ENCODE results near the gene MAST4. TPM values are rescaled to one million over a fixed set of nuclear protein-coding genes. Genes with fewer than 3 reads are reported as not detected.

MAST4 gene
- total RNA-seq, 1 donor from 2014 or later = 22.3 TPM

DNA sequence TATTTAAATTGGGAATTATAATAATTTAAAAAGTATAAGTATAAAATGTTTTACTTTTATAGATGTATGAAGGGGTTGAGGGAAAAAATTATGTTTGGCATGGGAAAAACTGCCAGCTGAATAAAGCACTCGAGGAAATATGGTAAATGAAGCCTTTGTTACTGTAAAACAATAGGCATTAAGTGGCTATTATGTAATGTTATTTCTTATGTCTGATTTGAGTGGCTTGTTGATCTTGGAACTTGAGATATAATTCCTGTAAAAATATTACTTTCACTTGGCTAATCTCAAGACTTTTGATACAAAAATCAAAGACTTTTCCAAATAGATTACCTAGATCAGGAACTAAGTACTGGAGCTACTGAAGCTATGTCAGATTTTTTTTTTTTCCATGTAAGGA, 417.5 kb downstream of the MAST4 start:
- Histone ChIP-seq H2AFZ (ENCODE audit: low read depth, low read length) (no peak overlapping the region), H3K36me3 (ENCODE audit: insufficient read depth, low read length) (no peaks in the 10 kb centered on the region), H3K9me3 (ENCODE audit: insufficient read depth, low read depth, low read length) (no peaks in the 10 kb centered on the region), H3K27me3 (ENCODE audit: insufficient read depth, low read length) (no peaks in the 10 kb centered on the region), H3K9ac (ENCODE audit: low read length) (no peak overlapping the region), H3K27ac (ENCODE audit: low read depth, low read length) (peak overlapping the region; percentile 67), H3K79me2 (ENCODE audit: insufficient read depth, low read length) (peaks cover 87% of the 10 kb centered on the region), H3K4me3 (ENCODE audit: insufficient read depth, low read depth, low read length) (no peak overlapping the region), H4K20me1 (ENCODE audit: insufficient read depth, low read length) (no peaks in the 10 kb centered on the region), H3K4me1 (ENCODE audit: insufficient read depth, low read length) (peaks cover 52% of the 10 kb centered on the region), H3K4me2 (ENCODE audit: low read length) (peak overlapping the region; percentile 72)
- H3K4me1 Mint-ChIP-seq (ENCODE audit: low read depth, unreplicated experiment) = peaks cover 58% of the 10 kb centered on the region
- H3K9me3 Mint-ChIP-seq (ENCODE audit: unreplicated experiment) = no peaks in the 10 kb centered on the region
- TF ChIP-seq CTCF (IDR thresholded peaks at IDR 0.05; ENCODE audit: insufficient read depth, low read depth, low read length) (no peak), EZH2 (IDR thresholded peaks at IDR 0.05; ENCODE audit: insufficient read depth, low read length) (no peak)
- no peaks in the 10 kb centered on the region for H3K36me3 Mint-ChIP-seq (ENCODE audit: low read depth, unreplicated experiment)
- no peaks in the 10 kb centered on the region for H3K27me3 Mint-ChIP-seq (ENCODE audit: low read depth, unreplicated experiment)
- H3K27ac Mint-ChIP-seq (ENCODE audit: unreplicated experiment) = no peak overlapping the region
- H3K4me3 Mint-ChIP-seq (ENCODE audit: unreplicated experiment) = no peak overlapping the region
- DNase-seq (ENCODE audit: low read depth) (peak; percentile 46), FAIRE-seq (no peak)

GRCh38 chr5:67014191-67014590, 418.0 kb downstream of the MAST4 start:
- H3K4me1 ChIP-seq (ENCODE audit: insufficient read depth, low read length) = peaks cover 52% of the 10 kb centered on the region
- H3K27me3 ChIP-seq (ENCODE audit: insufficient read depth, low read length) = no peaks in the 10 kb centered on the region
- Mint-ChIP-seq H3K9me3 (ENCODE audit: unreplicated experiment) (no peaks in the 10 kb centered on the region), H3K4me3 (ENCODE audit: unreplicated experiment) (no peak overlapping the region), H3K27ac (ENCODE audit: unreplicated experiment) (no peak overlapping the region), H3K36me3 (ENCODE audit: low read depth, unreplicated experiment) (no peaks in the 10 kb centered on the region), H3K4me1 (ENCODE audit: low read depth, unreplicated experiment) (peaks cover 54% of the 10 kb centered on the region), H3K27me3 (ENCODE audit: low read depth, unreplicated experiment) (no peaks in the 10 kb centered on the region)
- H3K9ac ChIP-seq (ENCODE audit: low read length) = no peak overlapping the region
- no peak for TF ChIP-seq EZH2 (IDR thresholded peaks at IDR 0.05; ENCODE audit: insufficient read depth, low read length)
- no peak for TF ChIP-seq CTCF (IDR thresholded peaks at IDR 0.05; ENCODE audit: insufficient read depth, low read depth, low read length)
- peaks cover 87% of the 10 kb centered on the region for H3K79me2 ChIP-seq (ENCODE audit: insufficient read depth, low read length)
- H3K4me3 ChIP-seq (ENCODE audit: insufficient read depth, low read depth, low read length) = no peak overlapping the region
- H3K36me3 ChIP-seq (ENCODE audit: insufficient read depth, low read length) = no peaks in the 10 kb centered on the region
- FAIRE-seq (no peak), DNase-seq (ENCODE audit: low read depth) (no peak)
- H4K20me1 ChIP-seq (ENCODE audit: insufficient read depth, low read length) = no peaks in the 10 kb centered on the region
- H3K9me3 ChIP-seq (ENCODE audit: insufficient read depth, low read depth, low read length) = no peaks in the 10 kb centered on the region
- peak overlapping the region; percentile 67 for H3K27ac ChIP-seq (ENCODE audit: low read depth, low read length)
- no peak overlapping the region for H2AFZ ChIP-seq (ENCODE audit: low read depth, low read length)
- peak overlapping the region; percentile 72 for H3K4me2 ChIP-seq (ENCODE audit: low read length)

GRCh38 chr5:67014957-67015400, 418.8 kb downstream of the MAST4 start:
- Histone ChIP-seq H3K79me2 (ENCODE audit: insufficient read depth, low read length) (peaks cover 87% of the 10 kb centered on the region), H3K9me3 (ENCODE audit: insufficient read depth, low read depth, low read length) (no peaks in the 10 kb centered on the region), H3K27me3 (ENCODE audit: insufficient read depth, low read length) (no peaks in the 10 kb centered on the region), H3K4me2 (ENCODE audit: low read length) (peak overlapping the region; percentile 72), H3K36me3 (ENCODE audit: insufficient read depth, low read length) (no peaks in the 10 kb centered on the region), H4K20me1 (ENCODE audit: insufficient read depth, low read length) (no peaks in the 10 kb centered on the region), H3K4me3 (ENCODE audit: insufficient read depth, low read depth, low read length) (peak overlapping the region; percentile 18), H3K4me1 (ENCODE audit: insufficient read depth, low read length) (peaks cover 52% of the 10 kb centered on the region), H3K9ac (ENCODE audit: low read length) (peak overlapping the region; percentile 60), H2AFZ (ENCODE audit: low read depth, low read length) (no peak overlapping the region), H3K27ac (ENCODE audit: low read depth, low read length) (peak overlapping the region; percentile 67)
- H3K27me3 Mint-ChIP-seq (ENCODE audit: low read depth, unreplicated experiment) = no peaks in the 10 kb centered on the region
- FAIRE-seq (no peak), DNase-seq (ENCODE audit: low read depth) (peak; percentile 52)
- H3K36me3 Mint-ChIP-seq (ENCODE audit: low read depth, unreplicated experiment) = no peaks in the 10 kb centered on the region
- no peaks in the 10 kb centered on the region for H3K9me3 Mint-ChIP-seq (ENCODE audit: unreplicated experiment)
- peaks cover 58% of the 10 kb centered on the region for H3K4me1 Mint-ChIP-seq (ENCODE audit: low read depth, unreplicated experiment)
- peak overlapping the region; percentile 85 for H3K27ac Mint-ChIP-seq (ENCODE audit: unreplicated experiment)
- no peak overlapping the region for H3K4me3 Mint-ChIP-seq (ENCODE audit: unreplicated experiment)
- no peak for TF ChIP-seq EZH2 (IDR thresholded peaks at IDR 0.05; ENCODE audit: insufficient read depth, low read length)
- TF ChIP-seq CTCF (IDR thresholded peaks at IDR 0.05; ENCODE audit: insufficient read depth, low read depth, low read length) = no peak
